ENCODE results near the gene ABR. TPM values are rescaled to one million over a fixed set of nuclear protein-coding genes. Genes with fewer than 3 reads are reported as not detected.

The ABR gene
- total and polyA plus RNA-seq, 8 donors = 59.0 to 187 (median 80.5) TPM

DNA sequence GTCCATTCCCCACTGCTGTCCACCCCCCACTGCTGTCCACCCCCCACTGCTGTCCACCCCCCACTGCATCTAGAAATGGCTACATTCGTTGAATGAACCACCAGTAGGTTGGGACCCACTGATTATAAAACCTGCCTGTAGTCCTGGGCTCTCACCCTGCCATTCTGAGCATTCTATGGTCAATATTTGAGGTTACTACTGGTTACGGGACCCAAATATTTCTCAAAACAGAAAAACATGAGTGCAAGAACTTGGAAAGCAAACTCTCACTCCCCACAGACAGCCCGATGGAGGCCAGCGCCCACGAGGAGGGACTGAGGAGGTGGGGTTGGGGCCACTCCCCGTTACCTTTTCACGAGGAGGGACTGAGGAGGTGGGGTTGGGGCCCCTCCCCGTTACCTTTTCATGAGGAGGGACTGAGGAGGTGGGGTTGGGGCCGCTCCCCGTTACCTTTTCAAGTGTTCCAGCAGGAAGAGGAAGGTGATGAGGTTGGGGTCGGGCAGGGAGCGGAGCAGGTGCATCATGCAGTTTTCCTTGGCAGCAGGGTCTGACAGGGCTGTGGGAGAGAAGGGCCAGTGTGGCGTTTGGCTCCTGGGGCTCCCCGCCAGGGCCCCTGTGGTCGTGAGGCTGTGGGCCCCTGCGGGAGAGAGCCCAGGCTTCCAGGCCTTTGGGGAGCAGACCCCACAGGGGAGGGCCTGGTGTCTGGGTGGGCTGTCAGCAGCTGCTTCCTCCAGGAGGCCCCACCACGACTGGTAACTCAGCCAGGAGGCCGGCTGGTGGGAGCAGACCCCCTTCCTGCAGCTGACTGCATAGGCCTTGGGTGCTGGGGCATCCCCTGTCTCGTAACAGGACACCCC, 170.3 kb downstream of the ABR start:
- DNase-seq (no peak), ATAC-seq (no peak)
- Histone ChIP-seq H3K27ac (no peak overlapping the region), H3K36me3 (peaks cover 0 to 90% of the 10 kb centered on the region in 2 donors), H3K4me1 (peaks cover 10 to 22% of the 10 kb centered on the region in 2 donors), H3K9me3 (no peaks in the 10 kb centered on the region), H3K27me3 (no peaks in the 10 kb centered on the region), H3K4me3 (no peak overlapping the region)
- TF ChIP-seq, protein P1, sequence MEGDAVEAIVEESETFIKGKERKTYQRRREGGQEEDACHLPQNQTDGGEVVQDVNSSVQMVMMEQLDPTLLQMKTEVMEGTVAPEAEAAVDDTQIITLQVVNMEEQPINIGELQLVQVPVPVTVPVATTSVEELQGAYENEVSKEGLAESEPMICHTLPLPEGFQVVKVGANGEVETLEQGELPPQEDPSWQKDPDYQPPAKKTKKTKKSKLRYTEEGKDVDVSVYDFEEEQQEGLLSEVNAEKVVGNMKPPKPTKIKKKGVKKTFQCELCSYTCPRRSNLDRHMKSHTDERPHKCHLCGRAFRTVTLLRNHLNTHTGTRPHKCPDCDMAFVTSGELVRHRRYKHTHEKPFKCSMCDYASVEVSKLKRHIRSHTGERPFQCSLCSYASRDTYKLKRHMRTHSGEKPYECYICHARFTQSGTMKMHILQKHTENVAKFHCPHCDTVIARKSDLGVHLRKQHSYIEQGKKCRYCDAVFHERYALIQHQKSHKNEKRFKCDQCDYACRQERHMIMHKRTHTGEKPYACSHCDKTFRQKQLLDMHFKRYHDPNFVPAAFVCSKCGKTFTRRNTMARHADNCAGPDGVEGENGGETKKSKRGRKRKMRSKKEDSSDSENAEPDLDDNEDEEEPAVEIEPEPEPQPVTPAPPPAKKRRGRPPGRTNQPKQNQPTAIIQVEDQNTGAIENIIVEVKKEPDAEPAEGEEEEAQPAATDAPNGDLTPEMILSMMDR (IDR thresholded peaks at IDR 0.05) = no peak
- intact Hi-C loops (cut with DNase I) = no loop called here

DNA sequence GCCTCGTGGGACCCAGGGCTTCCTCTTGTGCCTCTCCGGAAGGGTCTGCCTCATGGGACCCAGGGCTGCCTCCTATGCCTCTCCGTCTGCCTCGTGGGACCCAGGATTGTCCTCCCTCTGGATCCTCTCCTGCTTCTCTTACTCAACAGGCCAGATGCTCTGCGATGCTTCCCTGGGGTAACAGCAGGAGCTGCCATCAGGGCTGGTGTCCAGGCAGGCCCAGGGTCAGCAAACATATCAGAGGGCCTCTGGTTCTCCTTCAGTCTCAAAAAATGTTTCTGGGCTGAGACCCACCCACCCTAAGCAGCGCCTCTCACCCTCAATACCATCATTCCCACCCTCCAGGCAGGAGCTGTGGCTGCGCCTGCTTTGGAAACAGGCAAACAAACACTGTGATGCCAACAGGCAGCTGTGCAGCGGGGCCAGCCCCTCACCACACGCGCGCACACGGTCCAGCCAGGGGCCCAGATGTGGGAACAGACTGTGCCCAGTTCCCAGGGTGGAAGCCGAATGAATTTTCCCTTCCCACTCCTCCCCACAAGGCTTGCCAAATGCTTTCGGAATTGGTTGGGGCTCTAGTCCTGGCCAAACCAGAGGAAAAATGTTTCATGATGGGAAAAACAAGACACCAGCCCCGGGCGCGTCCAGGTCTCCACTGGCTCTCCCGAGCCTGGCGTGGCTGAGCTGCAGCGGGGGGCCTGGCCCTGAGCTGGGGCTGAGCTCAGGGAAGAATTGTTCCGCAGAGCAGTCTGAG, 171.6 kb downstream of the ABR start:
- intact Hi-C loops (cut with DNase I) = no loop called here
- DNase-seq = no peak

DNA sequence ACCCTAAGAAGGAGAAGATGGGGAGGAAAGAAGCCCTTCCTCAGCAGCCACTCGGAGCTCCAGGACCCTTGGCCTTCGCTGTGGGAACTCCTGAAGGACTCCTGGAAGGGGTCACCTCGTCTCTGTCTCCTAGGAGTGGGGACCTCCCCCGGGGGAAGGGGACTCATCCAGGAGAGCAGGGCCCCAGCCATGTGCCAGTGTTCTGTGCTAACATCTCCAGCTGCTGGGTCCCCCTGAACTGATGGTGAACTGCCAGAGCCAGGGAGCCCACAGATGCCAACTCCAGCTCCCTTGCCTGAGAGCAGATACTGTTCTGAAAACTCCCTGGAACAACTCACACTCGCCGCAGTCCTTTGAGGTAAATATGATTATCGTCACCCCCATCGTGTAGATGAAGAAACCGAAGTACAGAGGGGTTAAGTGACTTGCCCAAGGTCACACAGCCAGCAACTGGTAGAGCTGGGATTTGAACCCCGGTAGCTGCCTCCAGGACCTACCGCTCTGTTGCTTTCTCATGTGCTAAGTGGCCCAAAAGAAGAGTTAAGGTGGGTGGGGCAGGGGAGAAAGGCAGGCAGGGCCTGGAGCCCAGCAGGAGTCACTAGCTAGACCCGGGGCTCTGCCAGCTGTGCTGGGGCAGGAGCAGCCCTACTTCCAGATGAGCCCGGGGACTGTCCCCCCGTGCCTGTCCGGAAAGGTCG, 172.3 kb downstream of the ABR start:
- intact Hi-C loops (cut with DNase I) = no loop called here
- Histone ChIP-seq H3K27me3 (no peaks in the 10 kb centered on the region), H3K4me1 (peaks cover 14 to 42% of the 10 kb centered on the region in 2 donors), H3K36me3 (peaks cover 0 to 98% of the 10 kb centered on the region in 2 donors), H3K9me3 (no peaks in the 10 kb centered on the region), H3K4me3 (no peak overlapping the region), H3K27ac (peak overlapping the region; percentile 41 to 53)
- TF ChIP-seq, protein P1 (IDR thresholded peaks at IDR 0.05) = no peak
- no peak for ATAC-seq
- DNase-seq = no peak

More for the DNA sequence above, 171.6 kb downstream of the ABR start:
- Histone ChIP-seq H3K9me3 (no peaks in the 10 kb centered on the region), H3K27ac (peak overlapping the region; percentile 41 to 53), H3K4me1 (peaks cover 11 to 34% of the 10 kb centered on the region in 2 donors), H3K4me3 (no peak overlapping the region), H3K27me3 (no peaks in the 10 kb centered on the region), H3K36me3 (peaks cover 0 to 98% of the 10 kb centered on the region in 2 donors)
- peak; percentile 5 for ATAC-seq
- TF ChIP-seq, protein P1 (IDR thresholded peaks at IDR 0.05) = no peak

DNA sequence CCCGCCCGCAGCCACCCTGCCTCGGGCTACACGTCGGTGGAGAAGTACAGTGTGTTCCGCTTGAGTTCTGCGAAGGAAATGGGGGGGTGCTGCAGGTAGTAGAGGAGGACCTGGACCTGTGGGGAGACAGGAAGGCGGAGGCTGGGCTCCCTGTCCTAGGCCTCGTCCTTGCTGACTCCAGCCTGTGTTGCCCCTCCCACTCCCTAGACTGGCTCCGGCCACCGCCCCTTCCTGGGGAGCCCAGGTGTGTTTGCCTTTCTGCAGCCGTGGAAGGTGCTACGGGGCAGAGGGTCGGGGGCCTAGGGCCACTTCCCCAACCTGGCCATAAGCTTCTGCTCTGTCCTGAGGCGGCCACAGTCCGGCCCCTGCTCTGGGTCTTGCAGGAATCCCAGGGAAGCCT, 173.7 kb downstream of the ABR start:
- Histone ChIP-seq H3K9me3 (no peaks in the 10 kb centered on the region), H3K27ac (peak overlapping the region; percentile 63 to 69), H3K4me3 (no peak overlapping the region), H3K4me1 (peaks cover 22 to 56% of the 10 kb centered on the region in 2 donors), H3K27me3 (no peaks in the 10 kb centered on the region), H3K36me3 (peaks cover 0 to 98% of the 10 kb centered on the region in 2 donors)
- DNase-seq (no peak), ATAC-seq (no peak)
- intact Hi-C loops (cut with DNase I) = no loop called here
- TF ChIP-seq, protein P1 (IDR thresholded peaks at IDR 0.05) = no peak
